Hepatocyte (in vitro differentiated cells): ENCODE results near the gene TXNRD2.

Experiments
- CTCF ChIP-seq: fragments of 200-600 bp; sonication (generic); IDR thresholded peaks from 2 replicates; pipeline ENCODE4 v1.5.1; 2016; ENCODE audit warnings: antibody characterized with exemption, mild to moderate bottlenecking; ENCODE audit not compliant: poor library complexity
- EZH2 ChIP-seq: fragments of 200-600 bp; sonication (generic); IDR thresholded peaks from 2 replicates; pipeline ENCODE4 v1.6.1; 2016; ENCODE audit warnings: antibody characterized with exemption, mild to moderate bottlenecking, borderline replicate concordance
- EZH2phosphoT487 ChIP-seq: fragments of 200-600 bp; sonication (generic); IDR thresholded peaks from one replicate; pipeline ENCODE4 v1.6.1; 2018; ENCODE audit warnings: antibody characterized with exemption, mild to moderate bottlenecking, low read depth, moderate library complexity; ENCODE audit not compliant: unreplicated experiment, severe bottlenecking

GRCh38 chr22:19980766-19981165, 39.1 kb upstream of the TXNRD2 start:
- no peak for TF ChIP-seq CTCF
- TF ChIP-seq EZH2phosphoT487, result no peak
- no peak for TF ChIP-seq EZH2
